Caki2 (cell line): Measurements from ENCODE around the gene DRG1. TPM values are rescaled to one million over a fixed set of nuclear protein-coding genes. Genes with fewer than 3 reads are reported as not detected.
"Not testable (repeated sequence)": the region's sequence is repeated elsewhere in the genome, so short reads cannot be mapped to it uniquely, and the experiment has no call there.

ENCODE experiments used
- DNase-seq: peaks from one replicate; pipeline ENCODE4 v3.0.0-alpha.2; 2015; ENCODE audit warnings: low read depth
- in situ Hi-C: cut with HindIII; loops from 2 replicates; pipeline ENCODE4 v1.10.0; 2016; ENCODE audit warnings: low sequenced_read_pairs, low pct_unique_long_range_greater_than_20kb, mixed read lengths
- total RNA-seq: library from RNA; depleted of rRNA; stranded (reverse); fragments of >200 nt; shearing (Covaris generic); gene quantifications from 2 replicates; pipeline ENCODE4 v1.2.3, GENCODE V29; 2014; ENCODE audit warnings: low replicate concordance; rRNA removed

The DRG1 gene, protein sequence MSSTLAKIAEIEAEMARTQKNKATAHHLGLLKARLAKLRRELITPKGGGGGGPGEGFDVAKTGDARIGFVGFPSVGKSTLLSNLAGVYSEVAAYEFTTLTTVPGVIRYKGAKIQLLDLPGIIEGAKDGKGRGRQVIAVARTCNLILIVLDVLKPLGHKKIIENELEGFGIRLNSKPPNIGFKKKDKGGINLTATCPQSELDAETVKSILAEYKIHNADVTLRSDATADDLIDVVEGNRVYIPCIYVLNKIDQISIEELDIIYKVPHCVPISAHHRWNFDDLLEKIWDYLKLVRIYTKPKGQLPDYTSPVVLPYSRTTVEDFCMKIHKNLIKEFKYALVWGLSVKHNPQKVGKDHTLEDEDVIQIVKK
- total RNA-seq: 61.7 and 74.8 TPM in 2 replicates

DNA sequence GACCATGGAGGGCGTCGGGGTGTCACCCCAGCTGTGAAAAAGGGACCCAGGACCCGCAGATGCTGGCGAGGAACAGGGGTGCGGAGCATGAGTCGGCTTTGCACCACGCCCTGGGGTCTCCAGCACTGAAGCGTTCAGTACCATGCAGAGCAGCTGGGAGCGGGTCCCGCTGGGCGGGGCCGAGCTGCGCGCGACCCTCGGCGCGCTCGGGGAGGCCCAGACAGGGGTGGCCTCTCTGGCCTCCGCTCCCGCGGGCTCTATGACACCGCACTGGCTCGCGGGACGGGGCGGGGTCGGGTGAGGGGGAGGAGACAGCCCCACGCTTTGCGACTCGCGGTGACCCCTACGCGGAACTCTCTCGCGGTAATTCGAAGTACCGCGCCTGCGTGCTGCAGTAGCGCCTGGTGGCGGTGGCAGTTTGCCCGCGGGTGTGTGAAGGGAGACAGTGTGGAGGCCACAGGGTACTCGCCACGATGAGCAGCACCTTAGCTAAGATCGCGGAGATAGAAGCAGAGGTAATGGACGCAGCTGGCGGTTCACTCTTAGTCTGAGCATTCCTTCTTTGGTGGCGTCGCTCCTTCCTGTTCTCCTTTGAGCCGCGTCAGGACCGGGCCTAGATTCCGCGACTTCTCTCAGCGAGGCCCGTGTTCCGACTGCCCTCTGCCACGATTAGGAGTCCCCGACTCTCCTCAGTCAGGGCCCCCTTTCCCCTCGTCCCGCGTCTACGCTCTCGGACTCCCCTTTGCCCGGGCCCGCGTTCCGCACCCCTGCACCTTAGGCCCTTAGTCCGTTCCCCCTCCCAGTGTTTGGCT is at the start of gene DRG1:
TSS of gene DRG1 (plus strand) at position 394 of the 812 bp plus-strand sequence. CDS start at position 474, 80 bp downstream.
- peak; percentile 92 for DNase-seq
- in situ Hi-C loops: no loop called here

DNA sequence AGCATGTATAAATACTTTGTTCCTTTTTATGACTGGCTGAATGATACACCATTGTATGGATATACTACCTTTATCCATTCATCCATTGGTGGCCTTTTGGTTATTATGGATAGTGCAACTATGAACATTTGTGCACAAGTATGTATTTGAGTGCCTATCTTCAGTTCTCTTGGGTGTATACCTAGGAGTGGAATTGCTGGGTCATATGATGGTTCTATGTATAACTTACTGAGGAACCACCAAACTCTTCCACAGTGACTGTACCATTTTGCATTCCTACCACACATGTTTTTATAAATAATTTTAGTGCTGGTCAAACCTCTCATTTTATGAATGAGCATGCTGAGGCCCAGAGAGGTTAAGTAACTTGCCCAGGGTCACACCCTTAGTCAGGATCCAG is 49.4 kb upstream of the DRG1 start:
- no peak for DNase-seq
- in situ Hi-C loops: no loop called here

DNA sequence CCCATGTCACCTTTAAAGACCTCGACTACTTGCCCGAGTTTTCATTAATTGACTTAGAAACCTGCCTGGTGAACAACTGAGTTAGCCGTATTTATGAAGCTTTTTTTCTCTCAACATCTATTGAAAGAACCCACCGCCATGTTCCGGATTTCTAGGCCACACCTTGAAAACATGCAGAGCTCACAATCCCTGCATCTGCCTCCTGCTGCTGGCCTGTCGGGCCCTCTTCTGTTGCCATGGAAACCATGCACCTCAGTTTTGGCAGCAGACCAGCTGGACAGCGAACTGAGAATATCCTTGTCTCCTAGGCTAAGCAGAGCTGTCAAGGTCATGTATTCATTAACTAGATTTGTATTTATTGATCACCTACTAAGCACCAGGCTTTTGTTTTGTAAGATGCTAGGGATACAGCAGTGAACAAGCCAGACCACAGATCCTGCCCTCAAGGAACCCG is 49.0 kb upstream of the DRG1 start:
- in situ Hi-C loops: no loop called here
- DNase-seq: peak; percentile 30

DNA sequence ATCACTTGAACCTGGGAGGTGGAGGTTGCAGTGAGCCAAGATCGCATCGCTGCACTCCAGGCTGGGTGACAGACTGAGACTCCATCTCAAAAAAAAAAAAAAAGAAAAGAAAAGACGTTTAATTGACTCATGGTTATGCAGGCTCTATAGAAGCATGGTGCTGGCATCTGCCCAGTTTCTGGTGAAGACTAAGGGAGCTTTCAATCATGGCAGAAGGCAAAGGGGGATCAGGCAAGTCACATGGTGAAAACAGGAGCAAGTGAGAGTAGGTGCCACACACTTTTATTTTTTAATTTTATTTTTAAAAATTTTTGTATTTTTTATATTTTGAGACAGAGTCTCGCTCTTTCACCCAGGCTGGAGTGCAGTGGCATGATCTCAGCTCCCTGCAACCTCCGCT is 44.9 kb upstream of the DRG1 start:
- DNase-seq: no peak
- in situ Hi-C loops: no loop called here

DNA sequence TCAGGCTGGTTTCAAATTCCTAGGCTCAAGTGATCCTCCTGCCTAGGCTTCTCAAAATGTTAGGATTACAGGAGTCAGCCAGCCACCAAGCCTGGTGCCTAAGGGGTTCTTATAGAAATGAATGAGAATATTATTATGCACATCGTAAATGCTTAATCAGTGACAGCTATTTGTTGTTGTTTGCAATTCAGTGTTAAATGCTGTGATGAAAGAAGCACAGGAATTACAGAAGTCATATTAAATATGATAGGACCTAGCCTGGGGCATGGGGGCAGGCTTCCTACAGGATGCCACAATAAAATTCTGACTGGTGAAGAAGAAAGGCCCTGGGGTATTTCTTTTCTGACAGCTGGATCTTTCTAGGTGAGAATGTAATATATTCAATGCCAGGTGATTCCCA is 39.4 kb upstream of the DRG1 start:
- no peak for DNase-seq
- in situ Hi-C loops: no loop called here

DNA sequence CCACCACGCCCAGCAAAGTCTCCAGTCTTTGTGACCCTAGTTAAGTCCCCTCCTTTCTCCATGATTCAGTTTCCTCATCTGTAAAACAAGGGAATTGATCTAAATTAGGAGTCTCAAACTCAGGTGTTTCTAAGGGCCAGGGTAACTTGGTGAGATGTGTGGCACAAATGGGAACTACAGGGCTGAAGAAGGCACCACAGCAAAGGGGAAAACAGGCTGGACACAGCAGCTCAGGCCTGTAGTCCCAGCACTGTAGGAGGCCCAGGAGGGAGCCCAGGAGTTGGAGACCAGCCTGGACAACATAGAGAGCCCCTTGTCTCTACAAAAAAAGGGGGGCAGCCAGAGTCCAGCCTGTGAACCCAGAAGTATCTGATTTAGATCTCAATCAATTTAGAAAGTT is 37.7 kb upstream of the DRG1 start:
- in situ Hi-C loops: no loop called here
- no peak for DNase-seq

DNA sequence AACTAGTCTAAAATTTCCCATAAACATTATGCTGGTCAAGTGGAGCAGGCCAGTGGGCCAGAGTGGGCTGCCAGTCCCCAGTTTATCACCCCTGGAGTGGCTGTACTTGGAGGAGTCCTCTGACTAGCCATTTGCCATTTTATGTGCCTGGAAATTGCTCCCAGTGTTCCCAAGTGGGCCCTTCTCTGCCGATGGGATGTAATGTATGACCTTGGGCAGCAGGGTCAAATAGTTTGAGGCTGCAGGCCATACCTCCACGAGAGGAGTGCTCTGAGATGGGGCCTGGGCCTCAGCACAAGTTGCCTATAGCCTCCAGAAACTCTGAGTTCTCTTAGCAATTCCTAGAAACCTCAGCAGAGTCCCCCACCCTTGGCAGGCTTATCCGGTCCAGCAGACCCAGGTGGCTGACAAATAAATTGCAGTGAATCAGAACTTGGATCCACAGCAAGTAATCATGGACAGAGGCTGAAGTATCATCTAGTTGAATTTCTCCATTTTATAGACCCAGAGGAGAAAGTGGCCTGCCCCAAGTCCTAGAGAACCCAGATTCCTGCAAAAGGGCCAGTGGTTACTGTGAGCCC is 35.4 kb upstream of the DRG1 start:
- DNase-seq: no peak
- in situ Hi-C loops: no loop called here

DNA sequence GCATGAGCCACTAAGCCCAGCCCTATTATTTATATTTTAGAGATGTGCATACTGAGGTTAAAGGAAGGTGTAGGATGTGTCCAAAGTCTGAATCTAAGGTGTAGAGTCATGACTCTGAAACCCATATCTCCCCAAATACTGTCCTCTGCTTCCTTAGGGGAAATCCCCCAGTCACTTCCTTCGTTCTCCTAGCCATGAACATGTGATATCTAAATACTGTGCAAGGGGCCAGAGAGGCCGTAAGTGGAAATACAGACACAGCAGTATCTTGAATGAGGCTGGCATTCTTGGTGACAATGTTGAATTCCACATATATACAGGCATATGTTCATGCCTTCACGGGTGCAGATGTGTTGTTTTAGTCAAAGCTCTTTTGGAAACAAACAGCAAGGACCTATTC is 32.0 kb upstream of the DRG1 start:
- no peak for DNase-seq
- in situ Hi-C loops: no loop called here

DNA sequence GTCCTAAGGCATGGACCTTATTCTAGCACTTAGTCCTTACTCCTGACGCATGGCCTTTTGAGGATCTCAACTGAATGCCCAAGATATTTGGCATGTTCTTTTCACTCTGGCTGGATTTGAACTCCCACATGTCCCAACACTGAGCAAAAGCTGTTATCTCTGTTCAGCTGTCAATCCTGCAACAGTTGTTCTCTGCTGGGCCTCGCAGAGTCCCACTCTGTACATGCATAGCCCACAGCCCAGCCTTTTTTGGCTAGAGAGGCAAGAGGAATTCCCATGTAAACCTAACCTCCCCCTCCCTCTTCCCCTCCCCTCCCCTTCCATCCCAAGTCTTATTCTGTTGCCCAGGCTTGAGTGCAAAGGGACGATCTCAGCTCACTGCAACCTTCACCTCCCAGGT is 21.8 kb upstream of the DRG1 start:
- DNase-seq: no peak
- in situ Hi-C loops: no loop called here

DNA sequence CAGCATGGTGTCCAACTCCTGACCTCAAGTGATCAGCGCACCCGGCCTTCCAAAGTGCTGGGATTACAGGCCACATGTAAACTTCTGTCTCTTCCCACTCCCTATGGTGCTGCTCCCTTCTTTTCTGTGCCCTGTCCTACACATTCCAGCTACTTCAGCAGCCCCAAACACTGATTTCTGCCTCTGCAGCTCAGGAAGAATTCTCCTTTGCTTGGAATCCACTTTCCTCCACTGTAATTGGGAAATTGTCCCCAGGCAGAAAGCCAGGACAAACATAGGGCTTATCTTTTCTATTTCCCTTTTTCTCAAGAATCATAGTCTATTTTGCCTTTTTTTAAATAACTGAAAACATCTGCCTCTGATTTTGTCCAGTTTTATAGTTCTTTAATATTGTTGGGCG is 21.3 kb upstream of the DRG1 start:
- in situ Hi-C loops: no loop called here
- no peak for DNase-seq

DNA sequence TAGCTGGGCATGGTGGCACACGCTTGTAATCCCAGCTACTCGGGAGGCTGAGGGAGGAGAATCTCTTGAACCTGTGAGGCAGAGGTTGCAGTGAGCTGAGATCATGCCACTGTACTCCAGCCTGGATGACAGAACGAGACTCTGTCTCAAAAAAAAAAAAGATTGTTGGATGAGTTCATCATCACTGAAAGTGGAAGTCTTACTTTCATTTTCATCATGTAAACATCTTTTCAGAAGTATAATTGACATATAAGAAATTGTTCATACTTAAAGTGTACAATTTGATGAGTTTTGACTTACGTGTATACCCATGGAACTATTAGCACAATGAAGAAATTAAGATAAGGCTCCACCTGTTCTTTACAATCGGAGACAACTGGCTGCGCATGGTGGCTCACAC is 20.8 kb upstream of the DRG1 start:
- DNase-seq, in situ Hi-C loops: not testable (repeated sequence)

DNA sequence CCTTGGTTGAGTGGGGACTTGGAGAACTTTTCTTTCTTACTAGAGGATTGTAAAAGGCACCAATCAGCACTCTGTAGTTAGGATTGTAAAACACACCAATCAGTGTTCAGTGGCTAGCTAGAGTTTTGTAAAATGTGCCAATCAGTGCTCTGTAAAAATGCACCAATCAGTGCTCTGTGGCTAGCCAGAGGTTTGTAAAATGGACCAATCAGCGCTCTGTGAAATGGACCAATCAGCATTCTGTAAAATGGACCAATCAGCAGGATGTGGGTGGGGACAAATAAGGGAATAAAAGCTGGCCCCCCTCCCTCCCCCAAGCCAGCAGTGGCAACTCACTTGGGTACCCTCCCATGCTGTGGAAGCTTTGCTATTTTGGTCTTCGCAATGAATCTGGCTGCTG is 5.5 kb upstream of the DRG1 start:
- DNase-seq: no peak

DNA sequence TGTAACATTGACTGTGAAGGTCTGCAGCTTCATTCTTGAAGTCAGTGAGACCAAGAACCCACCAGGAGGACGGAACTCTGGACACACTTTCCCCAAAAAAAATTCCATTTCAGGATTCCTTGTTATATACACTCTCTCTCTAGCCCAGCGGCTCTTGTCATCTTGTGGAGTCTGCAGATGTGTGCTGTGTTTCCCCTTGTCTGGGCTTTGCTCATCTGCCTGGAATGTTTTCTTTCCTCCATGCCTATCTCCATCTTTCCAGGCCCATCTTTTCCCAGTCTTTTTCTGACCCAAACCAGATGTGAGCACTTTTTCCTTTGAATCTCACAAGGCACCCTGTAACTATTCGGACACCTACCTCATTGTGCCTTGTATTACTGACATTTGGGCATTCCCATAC is 5.1 kb upstream of the DRG1 start:
- in situ Hi-C loops: no loop called here
- no peak for DNase-seq

More for the DNA sequence above, 5.5 kb upstream of the DRG1 start:
- in situ Hi-C loops: no loop called here

DNA sequence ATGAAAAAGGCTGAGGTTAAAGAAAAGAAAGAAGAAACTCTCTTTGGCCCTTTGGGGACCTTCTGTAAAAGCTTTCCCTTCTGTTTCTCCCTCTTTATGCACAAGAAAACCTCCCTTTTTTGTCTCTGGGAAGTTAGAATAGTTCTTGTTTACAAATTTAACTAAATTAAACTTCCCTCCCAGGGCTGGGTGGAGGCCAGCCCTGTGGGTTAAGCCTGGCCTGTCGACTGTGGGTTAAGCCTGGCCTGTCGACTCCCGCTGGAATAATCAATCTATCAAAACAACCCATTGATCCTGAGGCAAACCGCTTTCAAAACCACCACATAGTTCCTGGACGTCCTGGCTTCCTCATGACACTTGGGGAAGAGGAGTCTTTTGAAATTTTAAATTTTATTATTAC is 1.2 kb upstream of the DRG1 start:
- in situ Hi-C loops: no loop called here
- no peak for DNase-seq

DNA sequence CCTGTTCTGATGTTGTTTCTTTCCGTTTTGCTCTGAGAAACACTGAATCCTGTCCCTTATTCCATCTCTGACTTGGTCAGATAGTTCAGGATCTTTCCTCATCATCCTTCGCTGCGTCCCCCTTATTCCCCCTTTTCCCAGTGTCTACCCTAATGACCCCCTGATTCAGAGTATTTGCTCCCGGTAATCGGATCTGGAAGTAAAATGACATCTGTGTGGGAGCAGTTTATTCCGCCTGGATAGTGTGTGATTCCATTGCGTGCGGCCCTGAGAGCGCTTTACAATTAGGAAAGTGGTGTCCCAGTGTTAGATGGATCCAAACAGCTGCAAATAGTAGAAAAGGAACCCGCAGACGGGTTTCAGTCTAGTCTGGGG is 606 bp downstream of the DRG1 start:
- in situ Hi-C loops: no loop called here
- DNase-seq: no peak

DNA sequence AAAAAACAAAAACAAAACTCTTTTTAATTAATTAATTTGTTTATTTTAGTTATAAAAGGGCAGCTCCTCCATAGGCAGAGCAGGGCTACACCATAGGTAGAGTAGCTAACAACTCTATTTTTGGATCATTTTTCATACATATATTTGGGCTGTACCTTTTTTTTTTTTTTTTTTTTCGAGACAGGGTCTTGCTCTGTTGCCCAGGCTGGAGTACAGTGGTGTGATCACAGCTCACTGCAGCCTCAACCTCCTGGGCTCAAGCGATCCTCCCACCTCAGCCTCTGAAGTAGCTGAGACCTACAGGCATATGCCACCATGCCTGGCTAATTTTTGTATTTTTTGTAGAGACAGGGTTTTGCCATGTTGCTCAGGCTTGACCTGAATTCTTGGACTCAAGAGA is 2.9 kb downstream of the DRG1 start:
- in situ Hi-C loops, DNase-seq: not testable (repeated sequence)

DNA sequence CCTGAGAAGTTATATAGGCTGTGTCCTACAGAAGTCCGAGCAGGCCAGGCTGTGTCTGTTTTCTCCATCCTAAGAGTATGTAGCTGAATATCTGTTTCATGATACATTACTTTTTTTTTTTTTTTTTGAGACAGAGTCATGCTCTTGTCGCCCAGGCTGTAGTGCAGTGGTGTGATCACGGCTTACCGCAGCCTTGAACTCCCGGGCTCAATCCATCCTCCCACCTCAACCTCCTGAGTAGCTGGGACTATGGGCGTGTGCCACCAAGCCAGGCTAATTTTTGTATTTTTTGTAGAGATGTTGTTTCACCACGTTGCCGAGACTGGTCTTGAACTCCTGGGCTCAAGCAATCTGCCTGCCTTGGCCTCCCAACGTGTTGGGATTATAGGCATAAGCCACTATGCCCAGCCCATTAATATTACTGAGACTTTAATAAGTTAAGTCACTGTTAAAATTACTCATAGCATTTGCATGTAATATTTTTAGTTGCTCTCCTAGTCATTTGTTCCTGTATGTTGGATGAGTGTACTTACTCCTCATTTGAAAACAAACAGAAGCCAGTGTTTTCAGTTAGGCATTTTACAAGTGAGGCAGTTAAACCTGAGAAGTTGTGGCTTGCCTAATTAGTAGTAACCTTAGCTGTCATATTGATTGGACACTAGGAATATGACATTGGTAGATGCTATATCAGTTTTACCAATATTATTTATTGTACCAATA is 26.1 kb downstream of the DRG1 start:
- in situ Hi-C loops: no loop called here

DNA sequence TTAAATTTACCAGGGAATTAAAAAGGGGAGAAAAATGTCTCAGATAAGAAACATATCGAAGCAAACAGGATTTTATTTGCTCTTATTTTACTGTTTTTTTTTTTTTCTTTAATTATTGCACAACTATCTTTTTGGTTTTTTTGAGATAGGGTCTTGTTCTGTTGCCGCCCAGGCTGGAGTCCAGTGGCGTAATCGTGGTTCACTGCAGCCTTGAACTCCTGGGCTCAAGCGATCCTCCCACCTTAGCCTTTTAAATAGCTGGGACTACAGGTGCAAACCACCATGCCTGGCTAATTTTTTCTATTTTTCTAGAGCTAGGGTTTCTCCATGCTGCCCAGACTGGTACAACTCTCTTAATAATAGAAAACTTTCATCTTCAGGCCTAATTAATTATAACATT is 32.5 kb downstream of the DRG1 start:
- no peak for DNase-seq

More for the DNA sequence above, 26.1 kb downstream of the DRG1 start:
- DNase-seq: no peak

DNA sequence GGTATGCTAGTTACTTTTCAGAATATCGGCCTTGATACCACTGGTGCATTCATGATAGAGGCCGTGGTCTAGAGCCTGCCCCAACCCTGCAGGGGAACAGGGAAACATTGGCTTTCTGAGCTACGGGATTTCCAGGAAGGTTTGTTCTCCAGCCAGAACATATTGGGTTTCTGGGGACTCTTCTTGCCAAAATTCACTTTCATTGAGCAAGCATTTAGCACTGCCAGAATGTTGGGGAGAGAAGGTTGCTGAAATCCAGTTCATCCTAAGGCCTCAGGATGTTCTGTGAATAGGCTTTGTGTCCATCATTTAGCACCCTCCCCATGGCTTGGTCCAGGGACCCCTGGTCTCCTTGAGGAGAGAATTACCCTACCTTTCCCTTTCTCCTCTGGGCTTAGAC is 36.7 kb downstream of the DRG1 start:
- in situ Hi-C loops: no loop called here
- no peak for DNase-seq

More for the DNA sequence above, 32.5 kb downstream of the DRG1 start:
- in situ Hi-C loops: no loop called here
